Stimulated activated CD4-positive, alpha-beta T cell treated with anti-CD3 and anti-CD28 coated beads, TNF-alpha, amount 100 ng/mL, for 24 hours (primary cell): ENCODE results near the gene ITGA3.
"Not testable (repeated sequence)": the region's sequence is repeated elsewhere in the genome, so short reads cannot be mapped to it uniquely, and the experiment has no call there.

Experiments used
- DNase-seq, 3 experiments: peaks; one replicate each; pipeline ENCODE4 v3.0.0-alpha.2; 2020; ENCODE audit warnings: low read depth in 3 of 3

Gene ITGA3

GRCh38 chr17:50035421-50035879 is 20.5 kb upstream of the ITGA3 start:
- DNase-seq: no peak

GRCh38 chr17:50035945-50036344 is 20.0 kb upstream of the ITGA3 start:
- no peak for DNase-seq

DNA sequence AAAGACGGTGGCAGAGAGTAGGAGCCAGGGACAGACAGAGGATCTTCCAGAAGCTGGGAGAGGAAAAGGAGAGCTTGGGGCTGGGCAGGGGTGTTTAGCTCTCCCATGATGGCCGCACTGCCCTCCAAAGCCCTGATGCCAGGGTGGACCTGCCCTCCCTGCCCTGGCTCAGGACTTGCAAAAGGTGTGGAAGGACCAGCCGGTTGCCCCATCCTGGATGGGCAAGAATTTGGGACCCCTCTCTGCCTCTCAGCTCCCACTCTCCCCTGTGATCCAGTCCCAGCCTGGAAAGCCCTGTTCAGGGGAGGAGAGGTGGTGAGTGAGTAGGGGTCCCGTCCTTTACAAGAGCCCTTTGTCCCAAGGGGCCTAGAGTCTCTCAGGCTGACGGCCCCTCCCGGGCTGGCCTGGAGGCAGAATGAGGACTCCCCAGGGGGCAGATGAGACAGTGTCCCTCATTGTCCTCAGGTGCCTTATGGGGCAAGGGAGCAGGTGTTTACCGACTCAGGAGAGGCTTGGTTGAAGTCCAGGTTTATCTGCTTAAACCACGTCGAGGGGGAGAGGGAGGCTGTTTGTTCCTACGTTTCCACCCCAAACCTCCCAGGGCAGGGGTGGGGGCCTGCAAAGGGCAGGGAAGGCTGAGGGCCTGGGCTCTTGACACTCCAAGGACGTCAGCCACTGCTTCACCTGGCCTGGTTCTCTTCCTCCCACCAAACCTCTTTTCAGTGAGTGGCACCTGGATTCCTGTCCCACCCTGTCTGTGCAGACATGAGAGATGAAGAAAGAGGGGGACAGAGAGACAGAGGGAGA is 19.3 kb upstream of the ITGA3 start:
- DNase-seq: no peak

DNA sequence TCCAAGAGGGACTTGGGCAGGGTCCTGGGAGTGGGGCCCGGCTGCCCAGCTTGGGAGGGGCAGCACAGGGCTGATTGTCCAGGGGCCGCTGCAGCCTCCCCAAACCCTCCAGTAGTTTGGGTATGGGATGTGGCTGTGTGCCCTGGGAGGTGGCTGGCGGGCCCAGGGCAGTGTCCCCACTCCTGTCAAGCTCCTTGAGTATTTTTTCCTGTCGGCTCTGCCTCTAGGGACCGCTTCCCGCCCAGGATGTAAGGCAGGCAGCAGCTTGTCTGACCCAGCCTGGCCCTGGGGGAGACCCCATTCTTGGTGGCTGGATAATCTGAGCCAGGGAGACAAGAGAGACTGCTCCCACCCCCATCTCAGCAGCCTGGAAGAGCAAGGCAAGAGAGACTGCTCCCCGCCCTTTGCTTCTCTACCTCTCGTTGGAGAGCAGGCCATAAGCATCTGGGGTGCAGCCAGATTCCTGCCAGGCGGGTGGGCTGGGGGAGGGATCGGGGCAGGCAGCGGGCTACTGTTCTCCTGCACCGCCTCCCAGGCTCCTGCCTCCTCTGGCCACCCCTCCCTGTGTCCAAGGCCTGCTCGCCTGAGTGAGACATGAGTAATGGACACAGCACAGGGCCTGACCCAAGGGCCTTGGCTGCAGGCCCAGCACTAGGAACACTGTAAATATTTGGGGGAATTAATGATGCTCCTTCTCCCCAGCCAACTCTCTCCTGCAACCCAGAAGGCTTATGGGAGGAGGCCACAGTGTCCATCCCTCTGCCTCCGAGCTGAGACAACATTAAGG is 18.4 kb upstream of the ITGA3 start:
- no peak for DNase-seq

DNA sequence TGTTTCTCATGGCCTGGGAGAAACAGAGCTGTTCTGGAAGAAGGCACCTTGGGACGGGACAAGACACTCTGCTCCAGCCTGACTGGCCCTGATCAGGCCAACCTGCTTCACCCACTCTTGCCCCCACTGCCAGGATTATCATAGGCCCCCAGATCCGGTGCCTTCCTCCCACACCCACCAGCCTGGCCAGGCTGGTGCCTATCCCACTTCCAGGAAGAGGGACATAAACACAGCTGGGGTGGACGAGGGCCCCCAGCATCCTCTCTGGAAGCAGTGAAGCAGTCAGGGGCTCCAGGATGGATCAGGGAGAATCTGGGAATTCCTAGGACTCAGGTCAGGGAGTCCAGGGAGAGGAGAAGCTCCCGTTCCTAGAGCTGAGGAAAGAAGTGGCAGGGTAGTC is 16.9 kb upstream of the ITGA3 start:
- no peak for DNase-seq

- DNase-seq: not testable (repeated sequence)
These were observed 15.4 kb upstream of the ITGA3 start for GRCh38 chr17:50040496-50040895.

DNA sequence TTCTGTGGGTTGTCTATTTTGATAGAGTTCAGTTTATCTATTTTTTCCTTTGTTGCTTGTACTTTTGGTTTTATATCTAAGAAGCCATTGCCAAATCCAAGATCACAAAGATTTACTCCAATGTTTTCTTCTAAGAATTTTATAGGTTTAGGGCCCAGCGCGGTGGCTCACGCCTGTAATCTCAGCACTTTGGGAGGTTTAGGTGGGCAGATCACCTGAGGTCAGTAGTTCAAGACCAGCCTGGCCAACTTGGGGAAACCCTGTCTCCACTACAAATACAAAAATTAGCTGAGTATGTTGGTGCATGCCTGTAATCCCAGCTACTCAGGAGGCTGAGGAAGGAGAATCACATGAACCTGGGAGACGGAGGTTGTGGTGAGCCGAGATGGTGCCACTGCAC is 13.7 kb upstream of the ITGA3 start:
- DNase-seq: no peak

DNA sequence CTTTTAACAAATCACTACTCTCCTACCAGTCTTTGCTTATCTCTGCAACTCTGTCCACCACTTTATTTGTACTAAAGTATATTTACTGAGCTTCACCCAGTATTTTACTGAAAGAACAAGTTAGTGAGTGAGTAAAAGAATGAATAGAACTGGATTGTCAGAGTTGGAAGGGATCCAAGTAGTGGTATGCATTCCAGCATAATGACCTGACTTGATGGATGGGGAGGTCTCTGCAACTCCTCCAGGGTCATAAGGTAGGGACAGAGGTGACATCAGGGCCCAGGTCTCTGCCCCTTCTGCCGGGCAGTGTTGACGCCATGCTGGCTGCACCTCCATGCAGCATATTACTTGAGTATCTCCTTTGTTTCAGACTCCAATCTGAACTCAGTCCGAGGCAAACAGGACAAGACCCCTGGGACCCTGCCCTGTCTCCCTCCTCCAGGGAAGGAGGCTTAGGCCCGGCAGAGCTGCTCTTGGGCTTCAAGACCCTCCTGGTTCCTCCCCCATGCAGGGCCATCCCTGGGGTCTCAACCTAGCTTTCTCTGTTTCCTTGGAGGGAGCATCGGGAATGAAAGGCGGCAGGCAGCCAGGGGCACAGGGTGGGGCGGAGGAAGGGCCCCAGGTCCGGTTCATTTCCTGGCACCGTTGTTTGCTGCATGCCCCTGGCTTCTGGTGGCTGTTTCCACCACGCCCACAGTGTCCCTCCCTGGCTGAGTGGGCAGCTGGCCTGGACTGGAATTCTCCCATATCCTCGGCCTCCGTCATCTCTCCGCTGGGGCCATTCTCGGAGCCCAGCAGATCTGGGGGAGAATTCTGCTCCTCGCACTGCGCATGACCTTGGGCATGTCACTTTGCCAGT is 12.4 kb upstream of the ITGA3 start:
- no peak for DNase-seq

GRCh38 chr17:50044483-50044882 is 11.4 kb upstream of the ITGA3 start:
- no peak for DNase-seq

- no peak for DNase-seq
These were observed 10.8 kb upstream of the ITGA3 start for GRCh38 chr17:50045154-50045553.

DNA sequence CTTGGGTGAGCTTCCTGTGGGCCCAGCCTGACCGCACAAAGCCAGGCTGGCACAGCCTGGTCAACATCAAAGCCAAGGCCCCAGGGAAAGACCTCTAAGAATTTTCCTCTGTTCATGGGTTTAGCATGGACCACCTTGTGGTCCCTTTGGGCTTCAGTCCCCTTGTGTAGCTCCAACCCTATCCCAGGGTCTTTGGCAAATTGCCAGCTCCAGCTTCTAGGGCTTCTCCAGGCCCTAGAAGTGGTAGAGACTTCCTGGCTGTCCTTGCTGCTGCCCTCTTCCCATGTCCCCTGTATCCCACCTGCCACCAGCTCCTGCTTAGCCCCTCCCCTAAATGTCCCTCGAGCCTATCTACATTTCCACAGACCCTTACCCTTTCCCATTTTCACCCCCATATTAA is 9.7 kb upstream of the ITGA3 start:
- DNase-seq: no peak

GRCh38 chr17:50046667-50047066 is 9.2 kb upstream of the ITGA3 start:
- no peak for DNase-seq

- no peak for DNase-seq
These were observed 8.8 kb upstream of the ITGA3 start for GRCh38 chr17:50047083-50047482.

GRCh38 chr17:50047488-50048126 is 8.3 kb upstream of the ITGA3 start:
- peak in 1 of 3 experiments; percentile 25 for DNase-seq

DNA sequence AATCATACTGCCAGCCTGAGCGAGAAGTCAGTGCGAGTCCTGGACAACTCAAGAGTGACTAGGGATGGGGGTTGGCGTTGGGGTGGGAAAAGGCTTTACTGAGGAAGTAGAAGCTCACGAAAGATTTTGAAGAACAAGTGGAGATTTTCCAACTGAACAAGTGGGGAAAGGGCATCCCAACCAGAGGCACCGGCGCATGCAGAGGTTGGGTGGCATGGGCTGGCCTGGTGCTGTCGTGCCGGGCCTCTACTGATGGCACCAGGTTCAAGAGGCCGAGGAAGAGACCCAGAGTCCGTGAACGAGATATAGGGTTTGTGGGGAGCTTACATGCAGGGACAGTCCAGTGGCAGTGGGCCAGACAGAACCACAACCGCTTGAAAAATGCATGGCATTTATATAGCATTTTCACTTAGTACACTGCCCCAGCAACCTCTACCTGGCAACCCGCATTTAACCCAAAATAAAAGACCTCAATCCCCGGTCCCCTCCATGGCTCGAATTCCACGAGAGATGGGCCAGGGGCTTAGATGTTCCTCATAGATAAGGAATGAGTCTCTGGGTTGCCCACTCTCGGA is 7.7 kb upstream of the ITGA3 start:
- DNase-seq: no peak

DNA sequence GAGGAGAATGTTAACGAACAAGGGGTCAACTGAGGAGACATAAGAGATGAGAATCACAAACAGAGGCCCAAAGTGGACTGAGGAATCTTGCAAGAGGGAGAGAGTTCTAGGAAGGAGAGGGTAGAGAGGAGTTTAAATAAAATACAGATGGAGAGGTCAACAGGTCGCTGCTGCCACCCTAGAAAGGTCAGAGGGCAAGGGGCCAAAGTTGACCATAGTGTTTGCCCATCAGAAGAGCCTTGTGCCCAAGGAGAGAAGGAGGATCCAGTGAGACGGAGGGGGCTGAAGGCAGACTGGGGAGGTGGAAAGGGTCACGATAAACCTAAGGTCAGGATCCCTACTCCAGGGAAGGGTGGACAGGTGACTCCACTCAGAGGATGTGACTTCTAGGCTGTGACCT is 6.9 kb upstream of the ITGA3 start:
- no peak for DNase-seq

DNA sequence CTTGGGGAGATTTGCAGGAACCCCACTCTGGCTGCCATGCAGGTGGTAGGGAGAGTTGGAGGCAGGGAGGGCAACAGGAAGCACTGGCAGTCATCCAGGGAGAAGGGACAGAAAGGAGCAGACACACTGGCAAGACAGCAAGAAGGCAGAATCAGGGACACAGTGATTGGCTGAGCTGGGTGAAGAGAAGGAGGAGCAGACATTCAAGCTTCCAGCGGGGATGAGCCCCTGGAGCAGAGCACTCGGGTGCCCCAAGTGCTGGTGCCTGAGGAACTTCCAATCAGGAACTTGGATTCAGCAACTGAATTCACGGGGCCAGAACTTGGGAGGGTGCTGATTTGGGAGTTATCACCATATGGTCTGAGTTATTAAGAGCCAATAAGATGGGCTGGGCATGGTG is 6.3 kb upstream of the ITGA3 start:
- DNase-seq: no peak

GRCh38 chr17:50050431-50051032 is 5.4 kb upstream of the ITGA3 start:
- no peak for DNase-seq

- DNase-seq: peak; percentile 46 to 84 (median 47)
These were observed 4.8 kb upstream of the ITGA3 start for GRCh38 chr17:50051082-50051576.

- no peak for DNase-seq
These were observed 4.3 kb upstream of the ITGA3 start for GRCh38 chr17:50051606-50052005.
